22Rv1 (cell line): ENCODE data around the gene LUZP1.

Experiments
- H3K27ac ChIP-seq: fragments of 450-650 bp; 2 replicates; pipeline ENCODE4 v1.5.1; 2017
- CTCF ChIP-seq: fragments of 450-650 bp; IDR thresholded peaks from 2 replicates; pipeline ENCODE4 v1.5.1; 2017; ENCODE audit warnings: mild to moderate bottlenecking
- ZFX ChIP-seq: fragments of 450-650 bp; IDR thresholded peaks from 2 replicates; pipeline ENCODE4 v1.6.1; 2017; ENCODE audit warnings: antibody characterized with exemption, borderline replicate concordance

The LUZP1 gene

DNA sequence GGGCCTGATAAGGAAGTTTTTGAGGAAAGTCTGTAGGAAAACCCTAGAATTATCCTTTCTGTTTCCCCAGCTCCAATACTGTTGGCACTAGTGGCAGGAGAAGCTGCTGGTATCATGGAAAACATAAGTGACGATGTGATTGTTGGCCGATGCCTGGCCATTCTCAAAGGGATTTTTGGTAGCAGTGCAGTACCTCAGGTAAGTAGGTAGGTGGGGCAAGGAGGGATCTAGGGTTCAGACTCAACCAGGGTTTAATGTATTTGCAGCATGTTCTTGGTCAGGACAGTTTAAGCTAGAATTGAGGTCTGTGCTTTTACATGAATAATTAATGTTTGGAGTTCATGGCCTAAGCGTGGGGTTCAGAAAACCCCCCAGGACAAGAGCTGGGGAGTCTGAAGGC, 87.3 kb downstream of the LUZP1 start:
- H3K27ac ChIP-seq = no peak overlapping the region
- TF ChIP-seq ZFX (no peak), CTCF (no peak)

- TF ChIP-seq CTCF = no peak
- TF ChIP-seq ZFX = no peak
- H3K27ac ChIP-seq = no peak overlapping the region
Measured at GRCh38 chr1:23080885-23081284, 87.8 kb downstream of the LUZP1 start.

DNA sequence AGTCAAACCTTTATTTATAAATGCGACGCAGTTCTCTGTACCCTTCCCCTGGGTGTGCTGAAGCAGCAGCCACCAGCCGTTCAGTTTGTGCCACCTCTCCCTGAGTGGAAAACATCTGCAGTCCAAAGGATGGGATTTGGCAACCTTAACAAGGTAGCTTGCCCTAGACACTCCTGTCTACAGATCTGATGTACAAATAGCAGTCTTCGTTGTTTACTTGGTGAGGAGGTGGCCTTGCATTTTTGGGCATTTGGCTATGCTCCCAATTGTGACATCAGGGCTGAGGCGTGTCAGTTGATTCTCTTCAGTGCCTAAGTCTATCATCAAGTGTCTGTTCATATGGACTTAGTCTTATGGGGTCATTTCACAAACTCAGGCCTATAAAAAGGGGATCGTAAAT, 89.6 kb downstream of the LUZP1 start:
- TF ChIP-seq ZFX = no peak
- H3K27ac ChIP-seq = no peak overlapping the region

GRCh38 chr1:23074012-23074411, 94.6 kb downstream of the LUZP1 start:
- TF ChIP-seq CTCF (no peak), ZFX (no peak)
- H3K27ac ChIP-seq = no peak overlapping the region

DNA sequence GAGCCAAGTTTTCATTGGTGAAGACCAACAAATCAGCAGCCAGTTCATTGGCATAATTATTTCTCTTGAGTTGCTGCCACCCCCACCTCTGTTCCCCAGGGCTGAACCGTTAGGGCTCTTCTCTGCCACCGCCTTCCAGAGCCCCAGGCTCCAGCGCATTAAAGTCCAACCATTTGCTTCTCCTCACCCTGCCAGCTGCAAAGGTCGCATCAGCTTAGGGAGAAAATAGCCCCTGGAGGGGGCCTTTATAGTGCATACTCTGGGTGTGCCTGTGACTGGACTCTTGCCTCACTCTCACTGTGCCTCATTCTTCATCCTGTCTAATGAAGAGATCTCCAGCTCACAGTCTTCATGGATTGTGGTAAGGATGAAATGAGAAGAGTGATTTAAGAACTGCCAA, 99.0 kb downstream of the LUZP1 start:
- H3K27ac ChIP-seq = no peak overlapping the region
- no peak for TF ChIP-seq ZFX
- TF ChIP-seq CTCF = no peak

DNA sequence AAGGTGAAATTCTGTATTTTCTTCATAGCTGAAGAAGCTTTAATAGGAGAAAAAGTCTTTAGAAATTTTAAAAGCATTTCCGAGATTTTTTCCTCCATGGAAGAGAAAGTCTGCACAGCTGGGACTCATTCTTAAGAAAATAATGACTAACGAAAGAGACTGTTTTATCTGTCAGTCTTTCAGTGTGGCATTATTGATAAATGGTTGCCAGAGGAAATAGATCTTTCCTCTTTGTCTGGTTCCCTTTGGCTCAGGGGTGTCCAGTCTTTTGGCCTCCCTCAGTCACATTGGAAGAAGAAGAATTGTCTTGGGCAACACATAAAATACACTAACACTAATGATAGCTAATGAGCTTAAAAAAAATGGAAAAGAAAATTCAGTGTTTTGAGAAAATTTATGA, 99.5 kb downstream of the LUZP1 start:
- no peak overlapping the region for H3K27ac ChIP-seq
- TF ChIP-seq ZFX = no peak
- no peak for TF ChIP-seq CTCF

- TF ChIP-seq ZFX (no peak), CTCF (no peak)
- no peak overlapping the region for H3K27ac ChIP-seq
Measured at GRCh38 chr1:23066075-23066474, 102.6 kb downstream of the LUZP1 start.

- H3K27ac ChIP-seq = no peak overlapping the region
- TF ChIP-seq CTCF (no peak), ZFX (no peak)
Measured at GRCh38 chr1:23065385-23065784, 103.3 kb downstream of the LUZP1 start.
